Activated T-helper 9 cell treated with anti-CD3 and anti-CD28 coated beads, Interleukin-2, amount 50 U/mL, for 16 hours (primary cell): ENCODE measurements around the gene RAB5B.

Experiments
- DNase-seq: peaks from one replicate; pipeline ENCODE4 v3.0.0-alpha.2; 2020; ENCODE audit warnings: low read depth

Gene RAB5B, protein sequence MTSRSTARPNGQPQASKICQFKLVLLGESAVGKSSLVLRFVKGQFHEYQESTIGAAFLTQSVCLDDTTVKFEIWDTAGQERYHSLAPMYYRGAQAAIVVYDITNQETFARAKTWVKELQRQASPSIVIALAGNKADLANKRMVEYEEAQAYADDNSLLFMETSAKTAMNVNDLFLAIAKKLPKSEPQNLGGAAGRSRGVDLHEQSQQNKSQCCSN

DNA sequence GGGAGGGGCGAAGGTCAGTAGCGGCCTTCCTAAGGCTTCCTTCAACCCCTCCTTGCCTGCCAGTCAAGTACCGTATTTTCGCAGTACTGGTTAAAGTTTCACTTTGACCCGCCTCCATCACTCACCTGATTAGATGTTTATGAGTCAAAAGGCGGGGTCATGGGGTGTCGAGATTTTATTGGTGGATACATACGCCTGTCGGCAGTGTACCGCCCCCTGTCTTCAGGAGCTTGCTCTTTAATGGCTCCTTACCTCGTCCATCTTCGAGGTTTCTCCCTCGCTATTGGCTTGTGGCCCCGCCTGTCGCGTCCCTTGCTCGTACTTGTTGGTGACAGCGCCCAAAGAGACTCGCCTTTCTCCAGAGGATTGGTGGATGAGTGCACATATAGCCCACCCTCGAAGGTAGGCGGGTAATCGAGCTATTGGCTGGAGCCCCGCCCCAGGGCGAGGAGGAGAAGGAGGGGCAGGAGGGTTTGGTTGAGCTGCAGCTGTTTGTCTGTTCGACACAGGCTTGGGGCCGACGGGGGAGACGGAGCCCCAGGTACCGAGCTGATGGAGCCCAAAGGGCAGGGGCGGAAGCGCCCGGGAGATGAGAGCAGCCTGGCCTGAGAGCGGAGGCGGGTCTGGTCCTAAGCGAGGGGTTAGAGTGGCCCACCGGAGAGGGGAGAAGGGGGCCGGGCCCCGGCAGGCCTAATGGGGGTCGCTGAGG, at the start of gene RAB5B:
RAB5B (plus strand) TSS at position 480 of the 709 bp plus-strand sequence. CDS start 12,883 bp downstream, outside the sequence.
- peak; percentile 95 for DNase-seq

DNA sequence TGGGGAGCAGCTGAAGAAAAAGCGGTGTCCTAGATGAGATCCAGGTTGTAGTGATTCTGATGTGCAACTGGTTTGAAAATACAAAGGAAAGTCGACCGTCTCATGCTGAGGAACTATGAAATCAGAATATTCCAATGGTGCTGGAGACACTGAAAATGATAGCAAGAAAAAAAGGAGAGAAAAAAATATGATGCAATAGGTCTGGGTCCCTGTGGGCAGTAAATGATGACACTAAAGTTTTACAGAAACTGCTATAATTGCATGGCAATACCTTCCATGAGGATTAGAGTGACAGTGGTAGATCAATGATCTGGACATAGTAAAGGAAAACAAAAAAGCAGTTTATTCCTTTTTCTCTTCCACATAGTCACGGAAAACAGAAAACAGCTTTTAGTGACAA, 48.5 kb upstream of the RAB5B start:
- no peak for DNase-seq

DNA sequence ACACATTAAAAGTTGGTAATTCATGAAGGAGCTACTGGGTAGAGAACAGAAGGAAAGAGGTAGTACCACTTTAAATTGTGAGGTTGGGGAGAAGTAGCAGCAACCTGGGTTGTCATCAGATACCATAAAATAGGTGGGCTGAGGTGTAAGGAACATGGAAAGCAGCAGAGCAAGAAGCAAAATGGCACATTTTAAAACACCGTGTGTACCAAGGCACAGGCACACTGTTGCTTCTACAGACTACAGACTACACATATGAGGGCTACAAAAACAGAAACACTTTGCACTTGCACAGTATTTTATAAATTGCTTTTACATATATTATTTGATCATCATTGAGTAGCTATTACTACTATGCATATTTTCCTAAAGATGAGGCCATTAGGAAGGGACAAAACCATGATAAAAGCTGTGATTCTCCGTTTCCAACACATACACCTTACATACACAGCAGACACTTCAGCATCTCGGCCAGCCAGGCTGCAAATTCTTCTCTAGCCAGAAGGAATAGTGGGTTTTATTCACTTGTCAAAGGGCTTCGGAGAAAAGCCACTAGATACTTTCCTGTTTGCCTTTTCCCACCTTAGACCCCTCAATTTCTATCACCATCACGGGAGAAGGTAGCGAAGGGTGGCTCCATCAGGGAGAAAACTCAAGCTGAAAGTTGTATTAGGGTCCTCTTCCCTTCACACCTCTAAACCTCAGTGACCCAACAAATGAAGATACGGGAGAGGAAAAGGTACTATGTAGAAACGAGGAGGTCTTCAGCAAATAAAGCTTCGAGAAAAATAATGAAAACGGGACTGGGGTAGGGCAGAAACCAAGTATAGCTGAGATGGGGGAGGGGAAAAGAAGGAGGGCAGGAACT, 47.8 kb upstream of the RAB5B start:
- DNase-seq = no peak

DNA sequence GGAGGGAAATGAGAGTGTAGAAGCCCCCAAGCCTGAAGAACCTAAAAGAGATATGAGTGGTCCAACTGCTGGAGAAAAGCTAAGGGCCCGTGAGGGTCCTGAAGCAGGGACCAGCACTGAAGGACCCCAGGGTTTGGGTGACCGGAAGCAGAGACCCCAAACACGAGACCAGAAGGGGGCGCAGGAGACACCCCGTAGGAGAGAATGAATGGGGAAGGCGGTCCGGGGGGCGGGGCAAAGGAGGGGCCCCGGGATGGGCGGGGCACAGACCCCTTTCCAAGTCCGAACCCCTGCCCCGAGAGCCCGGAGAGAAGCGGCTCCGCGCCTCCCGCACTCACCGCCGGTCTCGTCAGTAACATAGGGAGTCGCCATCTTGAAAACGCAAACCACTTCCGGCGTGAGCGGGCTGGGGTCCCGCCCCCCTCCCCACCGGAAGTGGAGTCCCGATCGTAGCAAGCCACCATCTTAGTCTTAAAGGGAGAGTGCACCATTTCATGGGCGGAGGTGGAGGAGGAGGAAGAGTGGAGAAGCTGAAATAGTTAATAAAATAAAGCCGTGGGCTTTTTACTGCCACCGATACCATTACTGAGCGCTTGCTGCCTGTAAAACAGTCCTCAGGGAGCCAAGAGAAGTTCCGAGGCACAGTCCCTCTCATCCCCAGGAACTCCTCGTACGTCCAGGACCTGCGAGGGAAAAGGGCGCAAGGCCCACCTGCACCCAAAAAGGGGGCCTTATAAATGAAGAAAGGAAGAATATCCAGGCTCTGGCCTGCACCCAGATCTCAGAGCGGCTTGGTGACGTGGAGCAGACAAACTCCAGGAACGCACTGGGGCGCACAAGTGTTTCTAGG, 46.9 kb upstream of the RAB5B start:
- peak; percentile 85 for DNase-seq

DNA sequence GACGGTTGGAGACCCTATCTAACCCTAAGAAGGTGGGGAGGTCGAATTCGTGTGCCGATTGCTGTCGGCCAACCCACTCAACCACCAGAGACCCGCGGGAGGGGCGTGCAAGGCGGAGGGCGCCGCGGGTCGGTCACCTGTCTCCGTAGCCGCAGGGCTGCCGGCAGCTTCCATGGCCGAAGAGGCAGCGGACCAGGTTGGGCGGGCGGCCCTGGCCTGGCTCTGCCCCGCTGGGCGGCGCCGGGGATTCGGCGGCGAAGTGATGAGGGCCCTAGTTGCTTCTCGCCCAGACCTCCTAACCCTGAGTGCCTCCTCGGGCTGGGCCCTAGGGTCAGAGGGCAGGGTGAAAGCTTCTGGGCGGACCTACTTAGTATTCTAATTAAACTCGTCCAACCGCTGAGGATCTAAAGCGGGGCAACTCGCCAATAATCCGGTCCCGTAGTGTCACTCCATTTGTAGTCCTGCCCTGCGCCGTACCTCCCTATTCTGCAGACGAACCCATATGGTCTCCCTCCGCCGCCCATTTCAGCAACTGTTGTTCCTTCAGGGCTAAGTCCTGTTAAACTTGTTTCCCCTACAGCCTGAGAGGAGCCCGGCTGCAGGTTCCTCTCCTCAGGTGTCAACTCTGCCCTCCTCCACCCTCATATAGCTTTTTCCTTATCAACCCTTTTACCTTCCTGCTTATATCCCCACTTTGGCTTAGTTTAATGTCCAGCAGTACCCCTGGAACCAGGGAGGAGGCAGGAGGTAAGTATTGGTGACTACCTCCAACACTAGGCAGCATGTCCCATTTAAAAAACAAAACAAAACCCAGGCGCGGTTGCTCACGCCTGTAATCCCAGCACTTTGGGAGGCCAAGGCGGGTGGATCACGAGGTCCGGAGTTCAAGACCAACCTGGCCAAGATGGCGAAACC, 46.0 kb upstream of the RAB5B start, which contains the start of gene PYM1:
PYM1 (minus strand) TSS at position 307 of the 915 bp plus-strand sequence; CDS start at position 174, 133 bp downstream.
- peak; percentile 45 for DNase-seq

DNA sequence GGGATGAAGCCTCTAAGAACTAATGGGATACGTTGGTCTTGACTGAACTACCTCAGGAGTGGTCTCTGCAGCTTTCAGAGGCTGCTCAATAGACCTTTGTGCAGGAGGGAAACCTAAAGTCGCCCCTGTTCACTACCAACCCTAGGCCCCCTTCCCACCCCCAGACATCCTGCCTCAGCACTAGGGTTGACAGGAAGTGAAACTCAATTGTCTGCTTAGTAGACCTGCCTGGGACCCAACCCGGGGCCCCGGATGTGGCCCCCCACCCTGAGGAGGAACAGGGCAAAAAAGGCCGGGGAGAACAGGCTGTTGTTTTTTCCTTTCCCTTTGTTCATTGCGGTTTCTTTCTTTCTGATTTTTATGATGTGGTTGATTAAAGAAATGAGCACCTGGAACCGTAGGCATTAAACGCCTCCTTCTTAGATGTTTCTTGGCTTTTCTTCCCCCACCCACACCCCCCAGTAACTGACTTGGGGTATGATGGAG, 44.5 kb upstream of the RAB5B start:
- DNase-seq = peak; percentile 72

DNA sequence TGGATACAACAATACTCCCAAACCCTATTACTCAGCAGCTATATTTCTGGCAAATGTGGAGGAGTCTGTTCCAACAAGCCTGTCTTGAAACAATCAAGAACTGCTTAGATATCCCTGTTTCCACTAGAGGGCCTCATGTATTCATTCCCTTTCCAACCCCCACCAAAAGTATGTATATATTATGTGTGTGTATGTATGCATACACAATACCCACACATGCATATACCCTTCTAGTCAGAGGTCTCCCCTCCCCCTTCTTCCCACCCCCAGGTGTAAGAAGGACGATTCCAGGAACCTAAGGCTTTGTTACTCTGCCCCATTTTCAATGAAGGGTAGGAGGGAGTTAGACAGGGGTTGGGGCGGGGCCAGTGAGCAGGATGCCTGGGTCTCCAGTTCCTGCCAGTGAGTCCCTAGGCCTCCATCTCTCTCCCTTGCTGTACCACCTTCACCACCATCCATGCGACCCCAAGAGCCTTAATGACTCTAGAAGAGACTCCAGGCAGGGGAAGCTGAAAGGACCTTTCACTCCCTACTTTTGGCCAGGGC, 43.0 kb upstream of the RAB5B start, which contains the start of gene DGKA:
DGKA (plus strand) TSS at position 392 of the 546 bp plus-strand sequence. CDS start 5,342 bp downstream, outside the sequence.
- peak; percentile 63 for DNase-seq

DNA sequence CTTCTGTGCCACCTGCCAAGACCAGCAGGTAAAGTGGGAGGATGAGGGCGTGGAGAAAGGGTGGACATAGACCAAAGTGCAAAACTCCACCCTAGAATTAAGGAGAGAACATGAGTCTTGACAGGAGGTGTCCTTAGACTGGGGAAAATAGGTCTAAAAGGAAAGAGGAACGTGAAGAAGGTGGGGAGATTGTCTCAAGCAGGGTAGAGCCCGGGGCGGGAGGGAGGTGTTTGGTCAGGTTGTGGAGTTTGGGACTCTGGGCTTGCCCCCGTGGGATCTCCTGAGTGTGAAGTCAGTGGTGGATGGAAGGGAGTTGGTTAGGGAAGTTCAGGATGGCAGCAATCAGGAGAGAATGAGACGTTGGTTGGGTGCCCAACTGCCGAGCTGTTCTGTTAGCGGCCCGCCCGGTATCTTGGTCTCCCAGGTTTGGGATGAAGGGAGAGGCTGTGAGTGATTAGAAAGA, 42.5 kb upstream of the RAB5B start:
- no peak for DNase-seq

DNA sequence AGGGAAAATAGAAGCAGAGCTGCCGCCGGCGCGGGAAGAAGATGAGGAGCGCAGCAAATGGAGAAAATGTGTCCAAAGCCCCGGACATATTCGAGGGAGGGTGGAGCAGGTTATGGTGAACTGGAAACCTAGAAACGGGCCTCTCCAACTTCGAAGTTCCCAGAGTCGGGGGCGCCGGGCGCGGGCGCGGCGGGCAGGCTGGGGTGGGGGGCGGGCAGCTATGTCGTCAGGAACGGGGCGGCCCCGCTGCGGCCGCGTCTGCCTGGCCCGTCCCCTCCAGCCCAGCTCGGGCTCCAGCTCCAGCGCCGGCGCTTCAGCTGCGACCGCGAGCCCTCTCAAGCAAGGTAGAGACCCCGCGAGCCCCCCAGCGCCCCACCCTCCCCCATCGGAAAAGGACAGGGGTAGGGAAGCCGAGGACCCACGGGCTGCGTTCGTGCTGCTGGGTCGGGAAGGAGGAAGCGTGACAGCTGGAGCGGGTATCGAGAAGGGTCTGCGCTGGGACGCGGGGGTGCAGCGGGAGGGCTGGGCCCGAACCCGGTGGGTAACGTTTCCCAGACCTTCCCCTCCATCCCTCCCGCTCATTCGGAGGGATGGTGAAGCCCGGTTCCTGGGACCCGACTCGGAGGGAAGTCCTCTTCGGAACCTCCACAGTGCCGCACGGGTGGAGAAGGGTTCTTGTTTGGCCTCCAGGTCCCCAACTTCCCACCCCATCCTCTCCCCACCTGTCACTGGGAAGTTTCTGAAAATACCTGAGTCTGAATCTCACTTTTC, 41.9 kb upstream of the RAB5B start:
- no peak for DNase-seq

DNA sequence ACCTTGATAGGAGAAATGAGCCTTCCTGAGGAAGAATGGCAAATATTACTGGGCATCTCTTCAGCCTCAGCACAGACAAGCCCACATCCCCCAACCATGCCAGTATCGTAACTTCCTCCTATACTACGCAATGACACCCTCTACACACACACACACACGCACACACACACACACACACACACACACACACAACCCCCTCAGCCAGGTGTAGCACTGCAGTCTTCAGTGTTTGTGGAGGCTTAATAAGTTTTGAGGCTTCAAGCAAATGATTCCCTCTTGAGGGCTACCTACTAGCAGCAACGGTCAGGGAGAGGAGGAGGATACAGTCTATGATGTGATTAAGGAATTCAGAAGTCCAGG, 41.3 kb upstream of the RAB5B start:
- no peak for DNase-seq

DNA sequence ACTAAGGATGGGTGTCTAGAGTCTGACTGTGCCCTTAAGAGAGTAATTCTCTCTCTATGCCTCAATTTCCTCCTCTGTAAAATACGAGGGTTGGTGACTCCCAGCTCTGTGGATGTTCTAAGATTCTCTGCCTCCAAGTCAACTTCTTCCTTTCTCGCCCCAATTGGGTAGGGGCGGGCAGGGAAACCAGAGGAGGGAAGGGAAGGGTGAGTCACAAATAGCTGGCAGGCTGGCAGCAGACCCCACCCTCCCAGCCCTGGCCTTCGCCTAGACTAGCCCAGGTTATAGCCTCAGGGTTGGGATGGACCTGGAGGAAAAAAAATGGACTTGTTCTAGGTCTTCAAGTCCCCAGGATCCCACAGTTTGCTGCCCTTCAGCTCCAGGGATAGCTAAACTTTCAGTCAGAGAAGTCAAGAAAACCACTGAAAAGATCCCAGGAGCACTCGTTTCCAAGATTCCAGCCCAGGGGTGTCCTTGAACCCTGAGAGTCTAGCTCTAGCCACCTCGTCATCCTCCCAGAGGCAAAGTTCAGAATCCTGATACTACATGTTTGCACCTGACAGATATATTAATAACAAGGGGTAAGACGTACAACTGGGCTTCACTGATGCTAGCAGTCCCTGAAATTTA, 40.6 kb upstream of the RAB5B start:
- DNase-seq = no peak

DNA sequence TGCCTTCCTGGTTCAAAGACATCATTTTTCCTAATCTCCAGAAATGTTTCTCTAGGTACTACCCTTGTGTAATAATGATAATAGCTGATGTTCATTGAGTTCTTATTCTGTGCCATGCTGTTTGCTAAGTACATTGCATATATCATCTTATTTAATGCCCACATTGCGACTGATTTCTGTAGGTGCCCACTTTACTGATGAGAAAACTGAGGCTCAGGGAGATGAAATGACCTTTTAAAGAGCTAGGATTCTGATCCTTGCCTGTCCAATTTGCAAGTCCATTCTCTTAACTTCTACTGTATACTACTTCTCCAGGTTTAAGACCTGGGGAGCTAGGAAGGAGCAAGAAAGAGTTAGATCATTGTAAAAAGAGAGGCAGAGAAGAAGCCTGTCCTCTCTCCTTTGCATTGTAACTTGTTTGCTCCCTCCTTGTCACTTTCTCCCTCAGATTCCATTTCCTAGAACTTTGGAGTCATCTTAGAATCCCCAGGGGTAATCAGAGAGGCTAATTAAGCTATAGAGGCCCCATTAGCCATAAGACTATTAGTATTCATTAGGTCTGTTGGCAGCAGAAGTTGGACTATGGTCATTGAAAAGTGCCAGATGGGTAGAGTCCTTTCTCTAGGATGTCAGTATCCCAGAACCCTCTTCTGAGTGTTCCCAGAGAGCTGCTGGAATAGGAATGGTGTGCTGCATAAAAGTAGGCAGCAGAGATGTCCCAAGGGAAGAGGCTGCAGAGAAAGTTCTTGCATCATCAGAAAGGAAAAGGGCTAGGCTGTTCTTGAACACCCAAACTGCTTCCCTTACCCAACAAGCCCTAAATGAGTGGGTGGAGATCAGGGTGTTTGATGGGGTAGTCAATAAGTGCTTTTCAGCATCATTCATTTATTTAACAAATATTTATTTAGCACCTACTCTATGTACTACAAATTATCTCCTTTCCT, 39.8 kb upstream of the RAB5B start:
- no peak for DNase-seq

DNA sequence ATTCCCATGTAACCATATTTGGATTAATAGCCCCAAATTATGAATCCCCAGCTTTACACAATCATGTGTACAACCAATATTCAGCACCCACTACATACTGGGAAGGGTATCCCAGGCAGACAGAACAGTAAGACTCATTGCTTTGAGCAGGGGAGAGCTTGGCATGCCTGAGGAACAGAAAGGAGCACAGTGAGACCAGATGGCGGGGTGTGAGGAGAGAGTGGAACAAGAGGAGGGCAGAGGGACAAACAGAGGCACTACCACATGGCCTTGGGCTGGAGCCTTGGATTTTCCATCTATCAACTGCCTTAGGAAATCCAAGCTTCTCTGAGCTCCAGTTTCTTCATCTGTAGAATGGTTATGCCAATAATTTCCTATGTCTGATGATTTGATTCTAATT, 39.1 kb upstream of the RAB5B start:
- no peak for DNase-seq

DNA sequence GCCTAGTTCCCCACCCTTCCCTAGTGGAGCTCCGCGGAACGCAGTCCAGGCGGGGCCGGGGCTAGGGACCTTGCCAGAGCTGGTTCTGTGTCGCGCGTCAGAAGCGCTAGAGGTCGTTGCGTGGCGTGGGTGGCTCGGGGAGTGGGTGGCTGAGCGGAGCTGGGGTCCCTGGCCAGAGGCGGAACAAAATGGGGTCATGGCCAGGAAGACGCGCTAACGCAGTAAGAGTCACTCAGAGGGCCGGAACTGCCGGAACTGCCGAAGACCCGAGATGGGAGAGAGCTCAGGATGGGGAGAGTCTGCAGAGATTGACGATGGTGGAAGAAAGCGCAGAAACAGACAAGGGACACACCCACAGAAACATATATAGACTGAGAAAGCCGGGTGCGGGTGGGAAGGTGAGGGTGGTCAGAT, 38.1 kb upstream of the RAB5B start:
- peak; percentile 36 for DNase-seq

DNA sequence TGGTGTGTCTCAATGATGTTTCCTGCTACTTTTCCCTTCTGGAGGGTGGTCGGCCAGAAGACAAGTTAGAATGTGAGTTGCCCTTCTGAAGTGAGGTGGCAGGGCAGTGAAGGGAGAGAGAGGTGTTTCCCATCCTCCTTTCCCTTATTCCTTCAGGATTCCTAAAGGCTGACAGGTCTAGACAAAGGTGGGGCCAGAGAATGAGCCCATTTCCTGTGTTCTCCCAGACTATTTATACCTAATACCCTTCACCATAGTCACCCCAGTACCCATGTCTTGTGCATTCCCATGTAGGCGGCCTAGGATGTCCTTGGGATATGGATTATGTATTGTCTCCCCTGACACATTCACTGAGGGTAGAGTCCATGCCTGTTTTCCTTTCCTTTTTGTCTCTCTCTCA, 35.9 kb upstream of the RAB5B start:
- no peak for DNase-seq

DNA sequence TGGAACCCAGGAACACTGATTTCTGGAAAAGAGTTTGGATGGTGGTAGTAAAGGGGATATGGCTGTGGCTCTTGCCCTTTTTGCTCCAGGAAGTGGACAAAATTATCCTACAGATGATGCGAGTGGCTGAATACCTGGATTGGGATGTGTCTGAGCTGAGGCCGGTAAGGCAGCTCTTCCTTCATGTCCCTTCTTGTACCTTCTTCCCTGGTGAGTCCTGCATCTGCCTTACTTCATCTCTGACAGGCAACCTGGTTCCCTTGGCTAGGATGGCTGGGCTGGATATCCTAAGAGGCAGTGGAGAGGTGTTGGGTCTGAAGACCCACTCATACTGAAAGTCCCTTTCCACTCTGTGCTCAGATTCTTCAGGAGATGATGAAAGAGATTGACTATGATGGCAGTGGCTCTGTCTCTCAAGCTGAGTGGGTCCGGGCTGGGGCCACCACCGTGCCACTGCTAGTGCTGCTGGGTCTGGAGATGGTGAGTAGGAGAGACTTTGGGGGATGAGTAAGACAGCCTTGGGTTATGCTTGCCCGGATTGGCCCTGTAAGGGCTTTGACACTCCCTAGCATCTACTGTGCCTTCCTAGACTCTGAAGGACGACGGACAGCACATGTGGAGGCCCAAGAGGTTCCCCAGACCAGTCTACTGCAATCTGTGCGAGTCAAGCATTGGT, 34.9 kb upstream of the RAB5B start:
- DNase-seq = no peak
